ENCODE results near the gene ACO2. TPM values are rescaled to one million over a fixed set of nuclear protein-coding genes. Genes with fewer than 3 reads are reported as not detected.
A peak's percentile ranks its signal among the peaks of the same experiment; 100 is the strongest.

Gene ACO2
- total and polyA plus RNA-seq, 2 of the 8 experiments (the other 6 are each of a cell fraction or from before 2014, with no cell fraction given): 52.8 to 75.4 TPM

- Histone ChIP-seq H2AFZ (ENCODE audit: low read length) (no peak overlapping the region), H3K4ac (replicated peaks; ENCODE audit: insufficient read length, low read depth, low read length) (no peak overlapping the region), H3K23ac (ENCODE audit: insufficient read length) (no peak overlapping the region), H4K8ac (ENCODE audit: extremely low read depth, insufficient read depth, low read length) (no peak overlapping the region), H4K91ac (replicated peaks; ENCODE audit: insufficient read length, low read length) (no peak overlapping the region), H3K4me2 (ENCODE audit: insufficient read depth in 1 of 2, low read depth in 2 of 2, low read length in 2 of 2) (no peak overlapping the region), H2AK5ac (ENCODE audit: low read depth, low read length) (no peak overlapping the region), H4K20me1 (replicated peaks in 1 of 2; ENCODE audit: control insufficient read depth in 1 of 2, insufficient read depth in 2 of 2, low read length in 2 of 2) (peaks cover 0 to 2% of the 10 kb centered on the region in 2 experiments), H3K4me1 (replicated peaks in 1 of 4; ENCODE audit: control insufficient read depth in 3 of 4, insufficient read depth in 4 of 4, low read length in 3 of 4) (peaks cover 0 to 7% (median 5%) of the 10 kb centered on the region in 4 experiments; a peak in 5 of 7 replicates), H3K4me3 (ENCODE audit: extremely low read depth in 1 of 4, insufficient read depth in 2 of 4, low read depth in 3 of 4, low read length in 4 of 4) (no peak overlapping the region), H3K56ac (replicated peaks; ENCODE audit: insufficient read length, low read depth, low read length) (no peak overlapping the region), H2BK20ac (ENCODE audit: low read length) (no peak overlapping the region), H3K27ac (ENCODE audit: low read depth, low read length) (no peak overlapping the region), H3K36me3 (ENCODE audit: control insufficient read depth in 2 of 4, insufficient read depth in 4 of 4, low read length in 3 of 4) (peaks cover 0 to 14% (median 1%) of the 10 kb centered on the region in 4 experiments; a peak in 4 of 8 replicates), H2BK15ac (ENCODE audit: low read length) (no peak overlapping the region), H3K14ac (ENCODE audit: insufficient read length) (no peak overlapping the region), H2BK5ac (ENCODE audit: low read depth, low read length) (no peak overlapping the region; the same call in 1 of the 2 replicates), H2BK120ac (replicated peaks; ENCODE audit: low read depth, low read length) (no peak overlapping the region), H2BK12ac (ENCODE audit: low read depth, low read length) (no peak overlapping the region), H3K79me1 (ENCODE audit: low read depth, low read length) (peaks cover 3% of the 10 kb centered on the region), H3K9me3 (ENCODE audit: insufficient read depth in 2 of 2, low read depth in 1 of 2, low read length in 1 of 2) (no peaks in the 10 kb centered on the region), H3K79me2 (ENCODE audit: control insufficient read depth in 1 of 2, insufficient read depth in 2 of 2, low read length in 2 of 2) (peaks cover 0 to 5% of the 10 kb centered on the region in 2 experiments; a peak in 1 of 4 replicates), H4K5ac (ENCODE audit: insufficient read length, low read depth, low read length) (no peak overlapping the region), H3K27me3 (replicated peaks in 1 of 4; ENCODE audit: control insufficient read depth in 3 of 4, extremely low read depth in 1 of 4, insufficient read depth in 3 of 4, low read length in 3 of 4) (no peaks in the 10 kb centered on the region), H3K23me2 (ENCODE audit: low read depth, low read length) (no peaks in the 10 kb centered on the region), H3K9ac (replicated peaks in 1 of 4; ENCODE audit: extremely low read depth in 1 of 4, low read depth in 3 of 4, low read length in 3 of 4) (no peak overlapping the region), H3K18ac (ENCODE audit: extremely low read depth, low read length) (no peak overlapping the region)
- TF ChIP-seq SRF (IDR thresholded peaks at IDR 0.05; ENCODE audit: low read depth, low read length): no peak
- peak in 1 of 2 experiments; percentile 22; a peak in 1 of 4 replicates for TF ChIP-seq RAD21 (IDR thresholded peaks at IDR 0.05 in 1 of 2, conservative IDR thresholded peaks at IDR 0.05 in 1 of 2; ENCODE audit: low read depth in 2 of 2, low read length in 2 of 2)
- no peak for FAIRE-seq
- 94% methylated on average over 23 of the region's 23 CpGs; no CpG with 5 or more reads in 1 of the 2 experiments for WGBS, 2 experiments (ENCODE audit: extremely low coverage in 1 of 2, insufficient coverage in 1 of 2, insufficient read length in 1 of 2, insufficient replicate concordance in 2 of 2, low coverage in 1 of 2, low lambda C conversion rate in 2 of 2, missing lambda C conversion rate in 1 of 2)
- POLR2A ChIA-PET (ENCODE audit: partially characterized antibody): interaction anchor here (0.7 to 3.7 kb wide), 6 partner anchors 16 to 106 kb away, joined by 3 to 16 read pairs (median 4); partner anchors contain the start of genes ACO2, PHF5A and TOB2
- CTCF ChIA-PET (ENCODE audit: partially characterized antibody): interaction anchor here (1.0 to 17.6 kb wide), 6 partner anchors 7 to 104 kb away, joined by 3 to 218 read pairs (median 6); partner anchors contain the start of gene TOB2
- DNase-seq (ENCODE audit: low read depth in 1 of 2, low spot score in 2 of 2): no peak
Observed at GRCh38 chr22:41507330-41508063, 38.6 kb downstream of the ACO2 start.

All from H1 (cell line).